GM23338 (cell line): ENCODE measurements around the gene GAREM1. TPM values are rescaled to one million over a fixed set of nuclear protein-coding genes. Genes with fewer than 3 reads are reported as not detected.

Source experiments
- ATAC-seq: fragments of 200-7000 bp; cut with Tn5 transposase; 3 replicates; pipeline ENCODE4 v1.9.1; 2020
- DNase-seq: peaks from one replicate; pipeline ENCODE4 v3.0.0-alpha.2; 2015; ENCODE audit warnings: low spot score
- H2AFZ ChIP-seq: fragments of 200-600 bp; sonication (generic); 2 replicates; pipeline ENCODE4 v1.8.0; 2016; ENCODE audit warnings: antibody characterized with exemption, mild to moderate bottlenecking, moderate library complexity
- H3F3A ChIP-seq: fragments of 200-600 bp; sonication (generic); replicated peaks from 2 replicates; pipeline ENCODE4 v1.8.0; 2017; ENCODE audit warnings: antibody characterized with exemption, mixed run types, low read depth
- H3K27ac ChIP-seq: fragments of 200-600 bp; sonication (generic); 2 replicates; pipeline ENCODE4 v1.6.1; 2016; ENCODE audit warnings: low read depth
- H3K27me3 ChIP-seq: fragments of 200-600 bp; sonication (generic); 2 replicates; pipeline ENCODE4 v1.8.0; 2016; ENCODE audit warnings: mild to moderate bottlenecking, mixed run types, moderate library complexity; ENCODE audit not compliant: insufficient read depth
- H3K36me3 ChIP-seq: fragments of 200-600 bp; sonication (generic); 2 replicates; pipeline ENCODE4 v1.8.0; 2016; ENCODE audit warnings: mild to moderate bottlenecking; ENCODE audit not compliant: insufficient read depth
- H3K4me1 ChIP-seq: fragments of 200-600 bp; sonication (generic); 2 replicates; pipeline ENCODE4 v1.8.0; 2016; ENCODE audit warnings: mild to moderate bottlenecking, moderate library complexity; ENCODE audit not compliant: insufficient read depth
- H3K4me2 ChIP-seq: fragments of 200-600 bp; sonication (generic); 2 replicates; pipeline ENCODE4 v1.7.1; 2017; ENCODE audit warnings: mixed run types
- H3K4me3 ChIP-seq: fragments of 200-600 bp; sonication (generic); 2 replicates; pipeline ENCODE4 v1.6.1; 2016; ENCODE audit warnings: mixed run types
- H3K79me2 ChIP-seq: fragments of 200-600 bp; sonication (generic); replicated peaks from 2 replicates; pipeline ENCODE4 v1.8.0; 2017; ENCODE audit warnings: mild to moderate bottlenecking; ENCODE audit not compliant: insufficient read depth
- H3K9me2 ChIP-seq: fragments of 200-600 bp; sonication (generic); 2 replicates; pipeline ENCODE4 v1.8.0; 2017; ENCODE audit not compliant: insufficient read depth
- H4K20me1 ChIP-seq: fragments of 200-600 bp; sonication (generic); replicated peaks from 2 replicates; pipeline ENCODE4 v1.8.0; 2017; ENCODE audit warnings: mild to moderate bottlenecking; ENCODE audit not compliant: insufficient read depth
- H3K27ac Mint-ChIP-seq: 2 replicates; pipeline ENCODE4 v1.8.0; 2020; ENCODE audit warnings: inconsistent platforms, mild to moderate bottlenecking, moderate library complexity, mixed read lengths
- H3K27me3 Mint-ChIP-seq: 3 replicates; pipeline ENCODE4 v1.8.0; 2022; ENCODE audit warnings: low read depth, mild to moderate bottlenecking, moderate library complexity, mixed read lengths, inconsistent platforms; ENCODE audit not compliant: insufficient read depth, poor library complexity
- H3K36me3 Mint-ChIP-seq: 3 replicates; pipeline ENCODE4 v1.8.0; 2021; ENCODE audit warnings: low read depth, mild to moderate bottlenecking, inconsistent platforms, moderate library complexity, mixed read lengths
- H3K4me1 Mint-ChIP-seq: 3 replicates; pipeline ENCODE4 v1.8.0; 2020; ENCODE audit warnings: mild to moderate bottlenecking, inconsistent platforms, mixed read lengths
- H3K4me3 Mint-ChIP-seq: 3 replicates; pipeline ENCODE4 v1.8.0; 2021; ENCODE audit warnings: moderate library complexity, mild to moderate bottlenecking, inconsistent platforms, mixed read lengths
- H3K9me3 Mint-ChIP-seq: 3 replicates; pipeline ENCODE4 v1.8.0; 2020; ENCODE audit warnings: moderate library complexity, mild to moderate bottlenecking, inconsistent platforms, mixed read lengths
- CREB1 ChIP-seq: fragments of 250-450 bp; sonication (Bioruptor Pico); IDR thresholded peaks from 2 replicates; pipeline ENCODE4 v1.5.0; 2020; ENCODE audit warnings: low read depth, mild to moderate bottlenecking, moderate library complexity
- CTCF ChIP-seq, 2 experiments: fragments of 200-600 bp in 1 of 2; sonication (generic) in 1 of 2; conservative IDR thresholded peaks; 2 replicates each; pipeline versions ENCODE4 v1.5.1 to v1.6.1; 2016 to 2017; ENCODE audit warnings: antibody characterized with exemption in 2 of 2, low read depth in 2 of 2, mild to moderate bottlenecking in 2 of 2, moderate library complexity in 1 of 2
- ETS1 ChIP-seq: IDR thresholded peaks from 2 replicates; pipeline ENCODE4 v1.6.1; 2016; ENCODE audit warnings: antibody characterized with exemption
- EZH2 ChIP-seq: fragments of 200-600 bp; sonication (generic); IDR thresholded peaks from one replicate; pipeline ENCODE4 v1.8.0; 2017; ENCODE audit warnings: antibody characterized with exemption, mild to moderate bottlenecking, low read depth; ENCODE audit not compliant: unreplicated experiment
- EZH2phosphoT487 ChIP-seq: fragments of 200-600 bp; sonication (generic); IDR thresholded peaks from one replicate; pipeline ENCODE4 v1.8.1; 2018; ENCODE audit warnings: antibody characterized with exemption; ENCODE audit not compliant: unreplicated experiment
- JUNB ChIP-seq: IDR thresholded peaks from one replicate; pipeline ENCODE4 v1.6.1; 2016; ENCODE audit warnings: antibody characterized with exemption; ENCODE audit not compliant: unreplicated experiment
- NANOG ChIP-seq: IDR thresholded peaks from 2 replicates; pipeline ENCODE4 v1.6.1; 2016; ENCODE audit warnings: antibody characterized with exemption, borderline replicate concordance
- POLR2AphosphoS5 ChIP-seq: IDR thresholded peaks from 2 replicates; pipeline ENCODE4 v1.6.1; 2016; ENCODE audit warnings: antibody characterized with exemption, low read depth
- REST ChIP-seq: IDR thresholded peaks from one replicate; pipeline ENCODE4 v1.6.1; 2018; ENCODE audit warnings: antibody characterized with exemption; ENCODE audit not compliant: unreplicated experiment
- STAT1 ChIP-seq: IDR thresholded peaks from one replicate; pipeline ENCODE4 v1.6.1; 2016; ENCODE audit warnings: antibody characterized with exemption; ENCODE audit not compliant: unreplicated experiment
- ZNF114 ChIP-seq: fragments of 250-450 bp; sonication (Bioruptor Pico); IDR thresholded peaks from 2 replicates; pipeline ENCODE4 v1.5.0; 2020; ENCODE audit warnings: mild to moderate bottlenecking, moderate library complexity
- ZNF331 ChIP-seq: fragments of 250-450 bp; sonication (Bioruptor Pico); IDR thresholded peaks from 2 replicates; pipeline ENCODE4 v1.5.0; 2020; ENCODE audit warnings: low read depth, mild to moderate bottlenecking, moderate library complexity
- ZNF462 ChIP-seq: fragments of 250-450 bp; sonication (Bioruptor Pico); IDR thresholded peaks from 2 replicates; pipeline ENCODE4 v1.5.0; 2020; ENCODE audit warnings: mild to moderate bottlenecking, moderate library complexity
- polyA plus RNA-seq: library from polyadenylated mRNA; unstranded; fragments of >200 nt; fragmentation: Nextera tagmentation; extraction: Ambion mirVana; gene quantifications from 2 replicates; pipeline ENCODE4 v1.2.1, GENCODE V29; 2016
- total RNA-seq: library from RNA; depleted of rRNA; stranded (reverse); fragments of >200 nt; shearing (Covaris generic); gene quantifications from 2 replicates; pipeline ENCODE4 v1.2.3, GENCODE V29; 2014

The GAREM1 gene
- total and polyA plus RNA-seq, 2 experiments from 2014 or later = 2.7 to 6.0 TPM

- Mint-ChIP-seq H3K36me3 (no peaks in the 10 kb centered on the region), H3K27me3 (no peaks in the 10 kb centered on the region), H3K9me3 (no peaks in the 10 kb centered on the region), H3K27ac (no peak overlapping the region), H3K4me3 (no peak overlapping the region), H3K4me1 (peaks cover 8% of the 10 kb centered on the region)
- Histone ChIP-seq H3K4me1 (no peaks in the 10 kb centered on the region), H3K79me2 (peaks cover 38% of the 10 kb centered on the region), H4K20me1 (0 out of 2 replicates have a peak, but pooled peaks cover 3% of the 10 kb centered on the region), H3K36me3 (no peaks in the 10 kb centered on the region), H3K27me3 (no peaks in the 10 kb centered on the region), H3F3A (no peaks in the 10 kb centered on the region), H3K4me2 (no peak overlapping the region), H3K4me3 (no peak overlapping the region), H3K9me2 (no peaks in the 10 kb centered on the region), H3K27ac (no peak overlapping the region), H2AFZ (no peak overlapping the region)
- DNase-seq (no peak), ATAC-seq (no peak)
- TF ChIP-seq CREB1 (CRISPR knock-in tag) (no peak), ETS1 (no peak), NANOG (no peak), JUNB (no peak), EZH2 (no peak), ZNF462 (no peak), STAT1 (no peak), REST (no peak), POLR2AphosphoS5 (no peak), EZH2phosphoT487 (no peak), ZNF331 (no peak), ZNF114 (CRISPR knock-in tag) (no peak), CTCF (conservative IDR thresholded peaks at IDR 0.05; ENCODE audit: low read depth in 2 of 2) (no peak)
Observed at GRCh38 chr18:32454593-32454992, 16.1 kb downstream of the GAREM1 start.
